GM19468 (cell line): ENCODE results near the gene RTBDN.

Experiments used
- ATAC-seq: cut with Tn5 transposase; IDR thresholded peaks from one replicate; pipeline ENCODE4 v1.9.1; 2021; ENCODE audit warnings: mild to moderate bottlenecking, moderate library complexity, moderate number of reproducible peaks; ENCODE audit not compliant: unreplicated experiment; ENCODE audit errors: extremely low read depth

Gene RTBDN

DNA sequence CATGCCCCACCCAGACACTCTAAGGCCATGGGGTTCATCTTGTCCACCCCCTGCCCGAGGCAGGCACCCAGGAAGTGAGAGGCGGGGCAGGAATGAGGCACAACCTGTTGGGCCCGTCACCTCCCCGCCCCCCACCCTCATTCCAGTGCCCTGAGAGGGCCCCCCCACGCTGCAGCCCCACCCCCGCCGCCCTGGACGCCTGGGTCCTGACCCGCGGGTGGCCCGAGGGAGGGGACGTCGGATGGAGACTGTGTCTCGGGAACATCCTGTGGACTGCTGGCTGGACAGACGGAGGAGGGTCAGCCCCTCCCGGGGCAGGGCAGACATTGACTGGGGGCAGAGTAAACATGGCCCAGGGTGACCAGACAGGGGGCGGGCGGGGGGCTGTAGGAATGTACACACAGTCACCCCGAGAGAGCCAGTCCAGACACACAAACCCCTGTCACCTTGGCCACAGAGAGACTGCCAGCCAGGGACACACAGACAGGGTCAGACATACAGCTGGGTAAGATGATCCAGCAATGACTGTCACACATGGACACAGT is 50.5 kb downstream of the RTBDN start:
- no peak for ATAC-seq

DNA sequence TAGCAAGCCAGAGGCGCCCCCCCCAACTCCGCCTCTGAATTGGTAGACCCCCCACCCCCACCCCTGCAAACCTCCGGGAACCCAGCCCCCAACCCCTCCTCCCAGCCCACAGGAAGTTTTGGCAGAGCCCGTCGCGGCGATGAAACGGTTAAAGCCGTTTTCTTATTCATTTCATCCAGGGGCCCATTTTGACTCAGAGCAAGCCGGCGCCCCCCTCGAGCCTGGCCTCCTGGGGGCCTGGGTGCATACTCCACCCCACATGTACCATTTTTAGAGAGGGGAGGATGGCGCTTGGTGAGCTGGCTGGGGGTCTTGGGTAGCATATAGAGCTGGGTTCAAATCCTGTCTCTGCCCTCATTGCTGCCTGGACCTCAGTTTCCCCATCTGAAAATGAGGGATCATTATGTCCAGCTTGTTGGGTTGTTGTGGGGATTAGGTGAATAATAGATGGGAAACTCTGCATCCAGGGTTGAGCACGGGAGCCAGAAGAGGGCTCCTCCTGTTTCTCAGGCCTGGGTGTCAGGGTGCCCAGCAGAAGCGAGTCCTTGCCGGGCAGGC is 51.0 kb downstream of the RTBDN start:
- no peak for ATAC-seq

DNA sequence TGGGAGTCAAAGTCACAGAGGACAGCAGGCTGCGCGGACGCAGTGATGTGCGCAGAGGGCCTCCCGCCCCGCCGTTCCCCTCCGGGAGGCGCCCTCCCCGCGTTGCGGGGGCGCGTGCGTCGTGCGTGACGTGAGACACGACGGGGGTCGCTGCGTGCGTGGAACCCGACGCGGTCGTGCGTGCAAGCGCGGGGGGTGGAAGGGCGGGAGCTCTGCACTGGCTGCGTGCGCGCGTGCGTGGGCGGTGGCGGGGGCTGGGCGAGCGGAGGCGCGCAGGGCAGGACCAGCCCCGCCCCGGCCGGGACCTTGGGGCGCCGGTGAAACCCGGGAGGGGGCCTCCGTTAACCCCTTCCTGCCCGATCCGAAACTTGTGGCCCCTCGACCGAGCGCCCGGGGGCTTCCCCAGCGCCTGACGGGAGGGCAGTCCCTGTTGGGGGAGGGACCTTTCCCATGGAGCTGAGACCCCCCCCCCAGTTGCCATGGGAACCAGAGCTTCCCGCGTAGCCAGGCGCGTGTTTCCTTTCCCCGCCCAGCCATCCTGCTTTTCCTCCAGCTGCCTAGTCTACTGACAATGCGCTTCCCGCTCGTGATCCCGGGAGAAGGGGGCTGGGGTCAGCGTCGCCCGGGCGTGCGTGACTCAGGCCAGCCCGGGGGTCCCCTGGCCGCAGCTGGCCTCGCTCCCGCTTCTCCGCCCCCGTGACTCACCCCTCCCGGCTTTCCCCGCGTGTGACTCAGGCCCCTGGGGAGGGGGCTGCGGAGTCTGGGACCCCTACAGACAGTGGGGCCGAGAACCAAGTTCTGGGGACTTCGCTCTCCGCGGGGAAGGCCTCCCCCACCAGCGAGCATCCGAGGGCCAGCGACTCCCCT is 51.7 kb downstream of the RTBDN start:
- ATAC-seq: peak; percentile 29

DNA sequence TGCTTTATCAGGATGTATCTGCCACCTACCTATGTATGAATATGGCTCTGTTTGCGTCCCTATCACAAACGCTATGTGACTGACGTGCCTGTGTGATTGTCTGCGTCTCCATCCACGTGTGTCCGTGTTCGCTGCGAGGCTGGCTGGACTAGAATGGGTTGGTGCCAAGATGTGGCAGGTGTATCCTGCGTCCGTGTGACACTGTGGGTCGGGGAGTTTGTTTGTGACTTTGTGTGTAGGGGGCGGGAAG is 52.3 kb downstream of the RTBDN start:
- no peak for ATAC-seq

DNA sequence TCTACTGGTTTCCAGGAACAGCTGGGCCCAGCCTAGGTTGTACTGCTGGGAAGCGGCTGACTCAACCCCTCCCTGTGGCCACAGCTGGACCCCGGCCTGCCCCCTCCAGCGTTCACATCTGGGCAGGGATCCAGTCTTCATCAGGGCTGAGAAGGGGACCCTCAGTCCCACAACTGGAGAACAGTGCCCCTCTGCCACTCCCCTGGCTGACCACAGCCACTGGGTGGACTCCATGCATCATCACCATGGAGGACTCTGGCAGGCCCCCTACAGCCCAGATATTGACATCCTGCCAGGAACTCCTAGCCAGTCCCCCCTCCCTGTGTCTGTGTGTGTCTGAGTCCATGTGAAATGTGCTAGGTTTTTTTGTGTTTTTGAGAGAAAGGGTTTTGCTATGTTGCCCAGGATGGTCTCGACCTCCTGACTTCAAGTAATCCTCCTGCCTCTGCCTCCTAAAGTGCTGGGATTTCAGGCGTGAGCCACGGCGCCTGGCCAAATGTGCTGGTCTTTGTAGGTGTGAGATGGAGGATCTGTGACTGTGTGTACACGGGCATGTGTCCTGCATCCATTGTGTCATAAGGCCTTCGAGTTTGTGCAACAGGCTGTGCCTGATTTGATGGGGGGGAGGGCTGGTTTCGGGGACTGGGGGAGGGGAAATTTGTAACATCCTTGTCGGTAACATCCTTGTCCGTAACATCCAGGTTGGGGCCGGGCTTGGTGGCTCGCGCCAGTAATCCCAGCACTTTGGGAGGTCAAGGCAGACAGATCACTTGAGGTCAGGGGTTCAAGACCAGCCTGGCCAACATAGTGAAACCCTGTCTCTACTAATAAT is 55.0 kb downstream of the RTBDN start:
- no peak for ATAC-seq

DNA sequence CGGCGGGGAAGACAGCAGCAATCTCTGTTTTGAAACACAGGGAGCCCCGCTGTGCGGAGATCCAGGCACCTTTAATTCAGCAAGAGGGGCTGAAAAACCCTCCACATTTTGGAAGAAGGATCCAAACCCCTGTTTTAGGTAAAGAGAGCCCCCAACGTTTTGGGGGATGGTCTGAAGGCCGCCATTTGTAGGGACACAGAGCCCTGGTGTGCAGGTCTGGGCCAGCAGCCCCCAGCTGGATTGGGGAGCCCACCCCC is 55.5 kb downstream of the RTBDN start:
- no peak for ATAC-seq

DNA sequence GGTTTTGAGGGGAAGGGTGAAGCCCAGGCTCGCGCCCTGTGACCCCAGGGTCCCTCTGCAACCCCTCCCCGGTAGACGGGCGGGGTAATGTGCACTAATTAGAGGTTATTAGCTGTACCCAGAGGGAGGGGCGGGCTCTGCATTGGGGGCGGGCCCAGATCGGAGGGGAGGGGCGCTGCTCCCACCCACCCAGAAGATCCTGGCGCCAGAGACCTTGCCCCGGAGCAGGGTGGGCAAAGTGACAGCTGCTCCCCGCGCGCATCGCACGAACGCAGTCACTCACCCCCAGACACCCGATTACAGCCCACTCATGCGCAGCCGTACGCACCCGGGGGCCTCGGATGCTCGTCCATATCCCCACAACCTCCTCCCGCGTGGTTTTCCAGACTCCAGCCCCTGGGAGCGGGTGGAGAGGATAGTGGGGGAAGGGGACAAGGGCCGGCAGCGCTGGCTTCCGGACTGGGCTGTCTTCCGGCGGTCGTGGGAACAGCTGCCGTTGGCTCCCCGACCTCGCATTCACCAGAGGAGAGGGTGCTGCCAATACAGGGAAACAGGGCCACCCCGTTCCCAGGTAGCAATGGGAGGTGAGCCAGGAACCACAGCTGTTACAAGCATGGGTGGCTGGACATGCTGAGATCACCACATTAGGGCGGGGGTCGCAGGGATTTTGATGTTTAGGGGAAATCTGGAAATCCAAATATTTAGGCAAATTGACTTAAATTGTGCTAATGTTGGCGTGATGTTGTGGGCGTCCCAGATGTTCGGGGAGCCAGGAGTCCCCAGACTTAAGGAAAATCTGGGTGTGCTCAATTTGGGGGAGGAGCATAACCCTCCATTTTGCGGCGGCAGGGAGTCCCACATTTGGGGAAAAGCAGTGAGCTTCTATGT is 56.1 kb downstream of the RTBDN start:
- ATAC-seq: no peak

DNA sequence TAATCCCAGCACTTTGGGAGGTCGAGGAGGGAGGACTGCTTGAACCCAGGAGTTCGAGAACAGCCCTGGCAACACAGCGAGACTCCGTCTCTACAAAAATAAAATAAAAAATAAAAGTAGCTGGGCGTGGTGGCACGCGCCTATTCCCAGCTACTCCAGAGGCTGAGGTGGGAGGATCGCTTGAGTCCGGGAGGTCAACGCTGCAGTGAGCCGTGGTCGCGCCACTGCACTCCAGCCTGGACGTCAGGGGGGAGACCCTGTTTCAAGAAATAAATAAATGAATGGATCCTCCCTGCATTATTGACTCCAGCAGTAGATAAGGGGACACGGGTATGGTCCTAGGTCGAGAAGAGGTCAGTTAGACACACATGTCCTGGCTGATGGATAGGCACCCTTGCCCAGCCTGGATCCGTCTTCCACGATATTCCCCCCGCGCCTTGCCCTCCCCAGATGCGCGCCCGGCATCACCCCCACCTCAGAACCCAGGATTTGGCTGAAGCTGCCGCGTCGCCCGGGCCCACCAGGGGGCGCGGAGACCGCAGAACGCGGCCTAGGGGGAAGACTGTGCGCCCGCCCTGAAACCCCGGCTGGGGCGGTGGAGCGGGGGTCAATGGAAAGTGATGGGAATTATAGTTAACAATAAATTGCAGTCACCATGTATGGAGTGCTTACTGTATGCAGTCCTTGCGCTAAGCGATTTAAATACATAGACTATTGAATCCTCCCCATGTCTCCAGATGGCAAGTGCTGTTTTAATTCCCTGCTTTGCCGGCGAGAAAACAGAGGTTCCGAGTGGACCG is 57.0 kb downstream of the RTBDN start:
- no peak for ATAC-seq
